AG04449 (cell line): ENCODE measurements around the gene ELMO3.
A peak's percentile ranks its signal among the peaks of the same experiment; 100 is the strongest.

ENCODE experiments used
- CTCF ChIA-PET: fragments of 350-600 bp; formaldehyde crosslinking; extraction: SDS; loops from one replicate; lab custom pipeline; 2021; ENCODE audit warnings: antibody characterized with exemption; lab: Yijun Ruan, JAX
- POLR2A ChIA-PET: fragments of 400-600, 350-600 bp; formaldehyde crosslinking; extraction: SDS; loops from one replicate; lab custom pipeline; 2020; ENCODE audit warnings: antibody characterized with exemption, inconsistent platforms; lab: Yijun Ruan, JAX
- DNase-seq: peaks from one replicate; pipeline ENCODE4 v3.0.0-alpha.2; 2010; ENCODE audit warnings: low read depth, low spot score
- H3K4me3 ChIP-seq: 2 replicates; pipeline ENCODE4 v1.5.1; 2011; ENCODE audit warnings: low read depth, mild to moderate bottlenecking, control low read depth, low read length
- TF ChIP-seq, protein P1 (sequence below): IDR thresholded peaks from one replicate; pipeline ENCODE4 v1.5.1; 2011; ENCODE audit warnings: mild to moderate bottlenecking, moderate library complexity, low read length, control low read depth, inconsistent platforms; ENCODE audit not compliant: insufficient read depth; ENCODE audit errors: missing control alignments

The ELMO3 gene

DNA sequence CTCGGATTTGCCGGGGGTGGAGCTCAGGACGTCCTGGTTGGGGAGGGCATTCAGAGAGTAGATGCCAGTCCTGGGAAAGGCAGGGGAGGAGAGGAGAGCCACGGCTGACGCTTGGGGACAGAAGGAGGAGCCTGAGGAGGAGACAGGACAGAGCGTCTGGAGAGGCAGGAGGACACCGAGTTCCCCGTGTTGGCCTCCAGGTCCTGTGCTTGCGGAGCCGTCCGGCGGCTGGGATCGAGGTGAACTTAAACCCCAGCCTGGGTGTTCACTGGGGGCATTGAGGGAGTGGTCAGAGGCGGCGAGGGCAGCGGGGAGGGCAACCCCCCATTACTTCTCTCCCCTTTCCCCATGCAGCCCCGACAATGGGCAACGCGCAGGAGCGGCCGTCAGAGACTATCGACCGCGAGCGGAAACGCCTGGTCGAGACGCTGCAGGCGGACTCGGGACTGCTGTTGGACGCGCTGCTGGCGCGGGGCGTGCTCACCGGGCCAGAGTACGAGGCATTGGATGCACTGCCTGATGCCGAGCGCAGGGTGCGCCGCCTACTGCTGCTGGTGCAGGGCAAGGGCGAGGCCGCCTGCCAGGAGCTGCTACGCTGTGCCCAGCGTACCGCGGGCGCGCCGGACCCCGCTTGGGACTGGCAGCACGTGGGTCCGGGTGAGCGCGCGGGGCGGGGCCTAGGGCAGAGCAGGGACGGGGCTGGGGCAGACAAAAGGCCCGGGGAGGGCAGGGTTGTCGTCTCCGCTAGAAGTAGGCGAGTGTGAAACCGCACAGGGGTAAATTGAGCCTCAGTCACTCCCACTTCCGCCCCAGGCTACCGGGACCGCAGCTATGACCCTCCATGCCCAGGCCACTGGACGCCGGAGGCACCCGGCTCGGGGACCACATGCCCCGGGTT, 24.9 kb upstream of the ELMO3 start:
- peak overlapping the region; percentile 56 for H3K4me3 ChIP-seq
- POLR2A ChIA-PET: interaction anchor here (0.6 to 1.3 kb wide), 4 partner anchors 13 to 160 kb away, joined by 3 to 8 read pairs (median 4); partner anchors contain the start of gene B3GNT9
- CTCF ChIA-PET: interaction anchor here (0.9 to 10.1 kb wide), 11 partner anchors 11 to 220 kb away, joined by 3 to 110 read pairs (median 6); partner anchors contain the start of genes FBXL8, MATCAP1 and TRADD
- TF ChIP-seq, protein P1, sequence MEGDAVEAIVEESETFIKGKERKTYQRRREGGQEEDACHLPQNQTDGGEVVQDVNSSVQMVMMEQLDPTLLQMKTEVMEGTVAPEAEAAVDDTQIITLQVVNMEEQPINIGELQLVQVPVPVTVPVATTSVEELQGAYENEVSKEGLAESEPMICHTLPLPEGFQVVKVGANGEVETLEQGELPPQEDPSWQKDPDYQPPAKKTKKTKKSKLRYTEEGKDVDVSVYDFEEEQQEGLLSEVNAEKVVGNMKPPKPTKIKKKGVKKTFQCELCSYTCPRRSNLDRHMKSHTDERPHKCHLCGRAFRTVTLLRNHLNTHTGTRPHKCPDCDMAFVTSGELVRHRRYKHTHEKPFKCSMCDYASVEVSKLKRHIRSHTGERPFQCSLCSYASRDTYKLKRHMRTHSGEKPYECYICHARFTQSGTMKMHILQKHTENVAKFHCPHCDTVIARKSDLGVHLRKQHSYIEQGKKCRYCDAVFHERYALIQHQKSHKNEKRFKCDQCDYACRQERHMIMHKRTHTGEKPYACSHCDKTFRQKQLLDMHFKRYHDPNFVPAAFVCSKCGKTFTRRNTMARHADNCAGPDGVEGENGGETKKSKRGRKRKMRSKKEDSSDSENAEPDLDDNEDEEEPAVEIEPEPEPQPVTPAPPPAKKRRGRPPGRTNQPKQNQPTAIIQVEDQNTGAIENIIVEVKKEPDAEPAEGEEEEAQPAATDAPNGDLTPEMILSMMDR: peak; percentile 58
- DNase-seq: no peak

DNA sequence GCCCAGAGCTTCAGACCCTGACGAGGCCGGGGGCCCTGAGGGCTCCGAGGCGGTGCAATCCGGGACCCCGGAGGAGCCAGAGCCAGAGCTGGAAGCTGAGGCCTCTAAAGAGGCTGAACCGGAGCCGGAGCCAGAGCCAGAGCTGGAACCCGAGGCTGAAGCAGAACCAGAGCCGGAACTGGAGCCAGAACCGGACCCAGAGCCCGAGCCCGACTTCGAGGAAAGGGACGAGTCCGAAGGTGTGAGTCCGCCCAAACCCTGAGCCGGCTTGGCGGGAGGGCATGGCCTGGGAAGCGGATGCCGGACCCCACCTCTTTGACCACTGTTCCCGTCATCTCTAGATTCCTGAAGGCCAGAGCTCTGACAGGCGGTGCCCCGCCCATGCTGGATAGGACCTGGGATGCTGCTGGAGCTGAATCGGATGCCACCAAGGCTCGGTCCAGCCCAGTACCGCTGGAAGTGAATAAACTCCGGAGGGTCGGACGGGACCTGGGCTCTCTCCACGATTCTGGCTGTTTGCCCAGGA, 24.2 kb upstream of the ELMO3 start:
- CTCF ChIA-PET: interaction anchor here (1.2 to 10.1 kb wide), 7 partner anchors 10 to 221 kb away, joined by 3 to 110 read pairs (median 6); partner anchors contain the start of genes FBXL8, MATCAP1 and TRADD
- TF ChIP-seq, protein P1: no peak
- peak overlapping the region; percentile 56 for H3K4me3 ChIP-seq

GRCh38 chr16:67176662-67177061, 22.3 kb upstream of the ELMO3 start:
- no peak for DNase-seq
- POLR2A ChIA-PET: no interaction called here
- no peak overlapping the region for H3K4me3 ChIP-seq
- CTCF ChIA-PET: interaction anchor here (1.2 to 10.1 kb wide), 6 partner anchors 8 to 222 kb away, joined by 4 to 110 read pairs (median 7); partner anchors contain the start of genes FBXL8, MATCAP1 and TRADD
- TF ChIP-seq, protein P1: no peak

More for the DNA sequence above, 24.2 kb upstream of the ELMO3 start:
- POLR2A ChIA-PET: interaction anchor here (0.9 to 1.3 kb wide), 2 partner anchors 14 to 22 kb away, joined by 3 to 8 read pairs; no protein-coding TSS in a partner anchor
- no peak for DNase-seq

DNA sequence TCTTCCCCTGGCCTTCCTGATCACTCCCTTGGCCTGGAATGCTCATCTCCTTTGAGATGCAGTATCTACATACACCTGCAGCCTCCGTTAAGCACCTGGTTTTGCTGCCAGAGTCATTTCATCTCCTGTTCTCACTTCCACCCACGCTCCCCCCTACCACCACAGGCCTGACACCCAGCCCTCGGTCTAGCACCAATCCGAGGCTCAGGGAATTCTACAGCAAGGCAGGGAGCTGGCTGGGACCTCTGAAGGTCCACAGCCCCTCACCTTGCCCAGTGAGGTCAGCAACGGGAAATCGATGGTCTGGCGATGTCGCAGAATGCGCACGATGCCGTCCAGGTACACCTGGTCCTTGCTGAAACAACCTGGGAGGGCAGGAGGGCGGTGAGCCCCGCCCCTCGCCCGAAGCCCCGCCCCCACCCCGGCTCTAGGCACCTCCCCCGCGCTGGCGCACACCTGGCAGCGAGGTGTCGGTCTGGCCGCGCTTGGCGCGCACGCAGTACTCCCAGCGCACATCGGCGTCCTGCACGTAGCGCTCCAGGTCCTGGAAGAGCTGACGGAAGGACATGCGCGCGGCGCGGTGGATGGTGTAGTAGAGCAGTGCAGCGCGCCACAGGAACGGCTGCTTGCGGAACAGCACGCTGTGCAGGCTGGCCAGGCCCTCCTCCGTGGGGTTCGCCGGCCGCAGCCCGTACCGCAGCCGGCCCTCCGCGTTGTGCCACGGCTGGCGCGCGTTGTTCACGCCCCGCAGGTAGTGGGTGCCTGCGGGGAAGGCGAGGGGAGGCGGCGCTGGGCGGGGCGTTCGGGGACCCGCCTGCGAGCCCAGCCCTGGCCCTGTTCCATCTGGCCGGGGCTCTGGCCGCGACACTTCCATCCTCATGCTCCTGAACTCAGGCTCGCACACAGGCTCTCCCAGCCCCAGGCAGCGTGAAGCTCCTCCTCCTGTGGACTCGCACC, 20.9 kb upstream of the ELMO3 start:
- no peak for DNase-seq
- POLR2A ChIA-PET: no interaction called here

DNA sequence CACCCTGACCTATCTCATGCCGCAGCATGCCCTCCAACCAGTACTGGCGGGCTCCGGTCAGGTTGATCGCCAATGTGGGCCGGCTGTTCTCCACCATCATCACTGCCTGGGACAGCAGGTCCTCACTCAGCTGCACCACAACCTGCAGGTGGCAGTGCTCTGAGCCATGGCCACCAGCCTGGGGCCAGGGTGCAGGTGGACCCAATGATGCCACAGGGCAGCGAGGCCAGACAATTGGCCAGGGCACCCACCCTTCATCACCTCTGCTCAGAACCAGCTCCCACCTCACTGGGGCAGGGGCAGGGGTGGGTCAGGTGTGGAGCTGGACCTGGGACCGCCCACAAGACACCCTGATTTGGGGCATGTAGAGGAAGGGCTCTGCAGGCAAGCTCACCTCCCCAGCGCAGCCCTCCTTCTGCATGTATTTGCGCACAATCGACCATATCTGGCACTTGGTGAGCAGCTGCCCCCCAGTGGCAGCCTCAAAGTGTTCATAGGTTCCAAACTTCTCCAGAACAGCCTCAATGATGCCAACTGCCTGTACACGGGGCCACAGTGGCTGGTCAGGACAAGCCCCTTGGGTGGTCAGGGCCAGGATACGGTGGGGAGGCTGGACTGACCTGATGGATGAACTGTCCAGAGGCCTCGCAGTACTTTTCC, 19.4 kb upstream of the ELMO3 start:
- TF ChIP-seq, protein P1: peak; percentile 11
- no peak overlapping the region for H3K4me3 ChIP-seq
- ChIA-PET POLR2A (interaction anchor here (0.6 kb wide), 1 partner anchor 237 kb away, joined by 3 read pairs; no protein-coding TSS in a partner anchor), CTCF (interaction anchor here (1.2 kb wide), 1 partner anchor 25 kb away, joined by 4 read pairs; no protein-coding TSS in a partner anchor)
- no peak for DNase-seq

More for the DNA sequence above, 20.9 kb upstream of the ELMO3 start:
- CTCF ChIA-PET: interaction anchor here (1.4 to 10.1 kb wide), 3 partner anchors 7 to 224 kb away, joined by 5 to 110 read pairs (median 7); partner anchors contain the start of gene MATCAP1
- TF ChIP-seq, protein P1: no peak
- H3K4me3 ChIP-seq: peak overlapping the region; percentile 15
